Testis (tissue), 3 donors: ENCODE data around the gene ZNF628. TPM values are rescaled to one million over a fixed set of nuclear protein-coding genes. Genes with fewer than 3 reads are reported as not detected.

Experiments
- DNase-seq: peaks from one replicate; pipeline ENCODE4 v3.0.0-alpha.2; 2019
- H3K27ac ChIP-seq, 2 donors: fragments of 200-600 bp; sonication (generic); one replicate each; pipeline ENCODE4 v1.5.1; 2019
- H3K27me3 ChIP-seq: fragments of 200-600 bp; sonication (generic); one replicate; pipeline ENCODE4 v1.5.1; 2019
- H3K36me3 ChIP-seq: fragments of 200-600 bp; sonication (generic); one replicate; pipeline ENCODE4 v1.5.1; 2017; ENCODE audit warnings: low read depth; ENCODE audit errors: missing control alignments
- H3K4me1 ChIP-seq: fragments of 200-600 bp; sonication (generic); one replicate; pipeline ENCODE4 v1.5.1; 2019
- H3K4me3 ChIP-seq, 2 donors: fragments of 200-600 bp; sonication (generic); one replicate each; pipeline ENCODE4 v1.5.1; 2017 to 2019
- H3K9me3 ChIP-seq: fragments of 200-600 bp; sonication (generic); one replicate; pipeline ENCODE4 v1.5.1; 2017
- POLR2A ChIP-seq: fragments of 450-650 bp; IDR thresholded peaks from one replicate; pipeline ENCODE4 v1.6.1; 2017; ENCODE audit warnings: antibody characterized with exemption, mild to moderate bottlenecking, moderate library complexity
- WGBS, 2 donors: methylation state at CpG; one replicate each; pipeline ENCODE4 v1.1.5; 2018; 5-methylcytosine and 5-hydroxymethylcytosine counted together
- intact Hi-C: fragments of 100-400 bp; cut with DNase I; formaldehyde crosslinking; loops from one replicate; pipeline ENCODE4 v1.15.1; 2023; ENCODE audit warnings: low total_unique reads
- polyA plus RNA-seq: library from polyadenylated mRNA; stranded (reverse); fragments of 350-450 nt; fragmentation: Illumina TruSeq; extraction: RNeasy Lipid Tissue Mini Kit (QIAGEN cat#74804); gene quantifications from one replicate; pipeline ENCODE4 v1.2.3, GENCODE V29; 2014; ENCODE audit warnings: low read depth, low replicate concordance; ENCODE audit not compliant: insufficient read depth
- total RNA-seq, 2 donors: library from RNA; depleted of rRNA; stranded (reverse); fragments of >200 nt; gene quantifications; one replicate each; pipeline ENCODE4 v1.2.3, GENCODE V29; 2016
- TF ChIP-seq, protein P1 (sequence below), 3 experiments: fragments of 450-650 bp in 2 of 3; fragments of 200-600 bp in 1 of 3; sonication (generic) in 1 of 3; IDR thresholded peaks; one replicate each; pipeline ENCODE4 v1.5.1; 2016 to 2019; ENCODE audit warnings: antibody characterized with exemption in 3 of 3, mild to moderate bottlenecking in 2 of 3, moderate library complexity in 1 of 3

Gene ZNF628
- total and polyA plus RNA-seq, 3 donors from 2014 or later: 31.3 to 53.7 (median 33.8) TPM

DNA sequence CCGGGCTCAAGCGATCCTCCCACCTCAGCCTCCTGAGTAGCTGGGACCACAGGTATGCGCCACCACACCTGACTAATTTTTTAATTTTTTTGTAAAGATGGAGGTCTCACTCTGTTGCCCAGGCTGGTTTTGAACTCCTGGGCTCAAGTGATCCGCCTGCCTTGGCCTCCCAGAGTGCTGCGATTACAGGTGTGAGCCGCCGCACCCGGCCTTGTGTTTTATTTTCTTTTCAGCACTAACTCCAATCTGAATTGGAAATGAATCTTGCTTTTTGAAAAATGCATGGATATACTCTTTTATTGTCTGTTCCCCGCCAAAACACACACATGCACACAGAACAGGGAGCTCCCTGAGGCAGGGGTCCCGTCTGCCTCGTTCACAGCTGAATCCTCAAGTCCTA, 13.7 kb upstream of the ZNF628 start:
- 76 to 78% methylated on average over 11 of the region's 11 CpGs for WGBS, 2 donors
- no peak overlapping the region for H3K27ac ChIP-seq
- no peaks in the 10 kb centered on the region for H3K36me3 ChIP-seq
- no peak for DNase-seq
- intact Hi-C loops: no loop called here
- no peak overlapping the region for H3K4me3 ChIP-seq
- no peaks in the 10 kb centered on the region for H3K27me3 ChIP-seq
- peaks cover 29% of the 10 kb centered on the region for H3K4me1 ChIP-seq
- no peaks in the 10 kb centered on the region for H3K9me3 ChIP-seq
- TF ChIP-seq, protein P1, sequence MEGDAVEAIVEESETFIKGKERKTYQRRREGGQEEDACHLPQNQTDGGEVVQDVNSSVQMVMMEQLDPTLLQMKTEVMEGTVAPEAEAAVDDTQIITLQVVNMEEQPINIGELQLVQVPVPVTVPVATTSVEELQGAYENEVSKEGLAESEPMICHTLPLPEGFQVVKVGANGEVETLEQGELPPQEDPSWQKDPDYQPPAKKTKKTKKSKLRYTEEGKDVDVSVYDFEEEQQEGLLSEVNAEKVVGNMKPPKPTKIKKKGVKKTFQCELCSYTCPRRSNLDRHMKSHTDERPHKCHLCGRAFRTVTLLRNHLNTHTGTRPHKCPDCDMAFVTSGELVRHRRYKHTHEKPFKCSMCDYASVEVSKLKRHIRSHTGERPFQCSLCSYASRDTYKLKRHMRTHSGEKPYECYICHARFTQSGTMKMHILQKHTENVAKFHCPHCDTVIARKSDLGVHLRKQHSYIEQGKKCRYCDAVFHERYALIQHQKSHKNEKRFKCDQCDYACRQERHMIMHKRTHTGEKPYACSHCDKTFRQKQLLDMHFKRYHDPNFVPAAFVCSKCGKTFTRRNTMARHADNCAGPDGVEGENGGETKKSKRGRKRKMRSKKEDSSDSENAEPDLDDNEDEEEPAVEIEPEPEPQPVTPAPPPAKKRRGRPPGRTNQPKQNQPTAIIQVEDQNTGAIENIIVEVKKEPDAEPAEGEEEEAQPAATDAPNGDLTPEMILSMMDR (IDR thresholded peaks at IDR 0.05): no peak
- TF ChIP-seq POLR2A: no peak

DNA sequence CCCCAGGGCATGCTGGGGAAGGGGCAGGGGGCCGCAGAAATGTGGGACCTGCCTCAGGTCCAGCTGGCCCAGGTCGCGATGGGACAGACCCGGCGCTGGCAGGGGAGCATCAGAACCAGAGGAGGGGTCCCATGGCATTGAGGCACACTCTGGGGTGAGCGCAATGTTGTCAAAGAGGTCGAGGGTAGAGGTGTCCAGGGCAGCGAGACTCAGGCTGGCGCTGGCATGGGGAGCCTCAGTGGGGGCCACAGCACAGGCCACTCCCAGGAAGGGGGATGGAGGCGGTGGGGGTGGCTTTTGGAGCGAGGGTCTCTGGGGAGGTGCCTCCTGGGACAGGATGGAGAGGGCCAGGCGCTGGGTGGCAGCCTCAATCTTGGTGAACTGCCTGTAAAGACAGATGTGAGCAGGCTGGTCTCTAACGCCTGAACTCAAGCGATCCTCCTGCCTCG, 12.8 kb upstream of the ZNF628 start:
- Histone ChIP-seq H3K27ac (no peak overlapping the region), H3K4me1 (peaks cover 33% of the 10 kb centered on the region), H3K4me3 (no peak overlapping the region), H3K27me3 (no peaks in the 10 kb centered on the region), H3K36me3 (no peaks in the 10 kb centered on the region), H3K9me3 (no peaks in the 10 kb centered on the region)
- WGBS, 2 donors: 78 to 80% methylated on average over 12 to 15 of the region's 15 CpGs
- intact Hi-C loops: no loop called here
- DNase-seq: no peak
- TF ChIP-seq, protein P1 (IDR thresholded peaks at IDR 0.05): no peak
- no peak for TF ChIP-seq POLR2A

DNA sequence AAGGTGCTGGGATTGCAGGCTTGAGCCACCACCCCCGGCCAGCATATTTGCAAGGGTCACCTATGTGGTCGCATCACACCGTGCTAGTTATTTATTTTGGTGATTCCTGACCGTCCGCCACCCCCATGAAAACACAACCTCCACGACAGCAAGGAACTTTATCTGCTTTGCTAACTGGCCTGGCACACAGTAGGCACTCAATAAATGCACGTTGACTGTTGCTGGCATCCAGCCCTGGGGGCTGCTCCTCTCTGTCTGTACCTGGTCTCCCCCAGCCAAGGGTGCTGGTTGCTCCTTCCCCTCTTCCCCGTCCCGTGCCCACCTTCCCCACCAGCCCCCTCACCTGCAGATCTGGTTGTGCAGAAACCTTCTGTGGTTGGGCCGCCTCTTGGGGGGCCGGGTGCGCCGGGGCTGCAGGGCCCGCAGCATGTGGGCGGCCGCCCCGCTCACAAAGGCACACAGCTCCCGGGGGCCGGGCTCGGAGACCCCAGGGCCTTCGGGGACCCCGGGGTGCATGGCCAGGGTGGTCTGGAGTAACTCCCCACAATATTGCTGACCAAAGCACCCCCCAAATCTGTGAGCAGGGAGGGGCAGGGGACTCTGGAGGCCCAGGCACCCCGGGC, 12.3 kb upstream of the ZNF628 start:
- Histone ChIP-seq H3K27me3 (no peaks in the 10 kb centered on the region), H3K4me3 (no peak overlapping the region), H3K36me3 (no peaks in the 10 kb centered on the region), H3K27ac (no peak overlapping the region), H3K4me1 (peaks cover 28% of the 10 kb centered on the region), H3K9me3 (no peaks in the 10 kb centered on the region)
- TF ChIP-seq, protein P1 (IDR thresholded peaks at IDR 0.05): no peak
- TF ChIP-seq POLR2A: no peak
- WGBS, 2 donors: 73 to 76% methylated on average over 18 to 22 of the region's 23 CpGs
- intact Hi-C loops: no loop called here
- DNase-seq: no peak

DNA sequence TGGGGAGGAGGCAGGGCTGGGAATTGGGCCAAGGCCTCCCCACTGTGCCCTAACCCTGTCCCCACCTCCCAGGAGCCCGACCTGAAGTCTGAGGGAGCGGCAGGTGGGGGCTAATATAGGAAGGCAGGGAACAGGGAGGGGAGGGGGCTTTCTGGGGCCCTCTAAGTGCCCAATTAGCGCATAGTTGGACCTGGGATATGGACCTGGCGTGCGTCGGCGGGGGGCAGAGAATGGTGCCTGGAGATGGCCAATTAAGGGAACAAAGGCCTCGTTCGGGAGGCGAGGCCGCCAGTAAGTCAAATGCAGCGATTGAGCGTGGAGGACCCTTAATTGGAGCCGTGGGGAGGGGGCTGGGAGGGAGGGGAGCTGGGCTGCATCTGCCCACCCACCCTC, 11.8 kb upstream of the ZNF628 start, which contains the start of gene C19orf85:
Gene C19orf85 (minus strand): TSS at position 90 of the 393 bp plus-strand sequence. CDS start 197 bp downstream, outside the sequence.
- Histone ChIP-seq H3K4me1 (peaks cover 25% of the 10 kb centered on the region), H3K4me3 (no peak within 1 kb of the TSS), H3K27ac (no peak within 1 kb of the TSS), H3K27me3 (no peaks in the 10 kb centered on the region), H3K36me3 (no peaks in the 10 kb centered on the region), H3K9me3 (no peaks in the 10 kb centered on the region)
- intact Hi-C loops: no loop called here
- no peak for TF ChIP-seq POLR2A
- TF ChIP-seq, protein P1 (IDR thresholded peaks at IDR 0.05): no peak
- no peak for DNase-seq
- 72 to 80% methylated on average over 14 of the region's 14 CpGs for WGBS, 2 donors
